A673 (cell line): ENCODE measurements around the gene LRRC72. TPM values are rescaled to one million over a fixed set of nuclear protein-coding genes. Genes with fewer than 3 reads are reported as not detected.

Experiments
- BruUV-seq: library from RNA; stranded (reverse); fragments of 400-500 nt; replicated peaks from 2 replicates; lab custom pipeline; 2021; lab: Mats Ljungman, UMichigan
- CTCF ChIA-PET: fragments of 300-600 bp; sonication (Branson Sonifier 250); formaldehyde crosslinking; loops from one replicate; lab custom pipeline; 2022; ENCODE audit warnings: antibody characterized with exemption; lab: Charles Lee
- POLR2A ChIA-PET: fragments of 300-600 bp; sonication (Branson Sonifier 250); formaldehyde crosslinking; loops from one replicate; lab custom pipeline; 2022; ENCODE audit warnings: antibody characterized with exemption; ENCODE audit not compliant: low non-redundant PET; lab: Charles Lee
- DNase-seq: peaks from one replicate; pipeline ENCODE4 v3.0.0-alpha.2; 2015; ENCODE audit warnings: low spot score
- H3K27ac ChIP-seq: fragments of 200-600 bp; sonication (generic); 2 replicates; pipeline ENCODE4 v1.5.1; 2016; ENCODE audit warnings: mixed run types, low read depth, mild to moderate bottlenecking, mixed read lengths, antibody characterized with exemption, low read length; ENCODE audit not compliant: poor library complexity, severe bottlenecking
- H3K27me3 ChIP-seq: fragments of 200-600 bp; sonication (generic); replicated peaks from 2 replicates; pipeline ENCODE4 v1.6.1; 2017; ENCODE audit warnings: mixed run types, low read depth, mild to moderate bottlenecking, mixed read lengths, antibody characterized with exemption, low read length; ENCODE audit not compliant: insufficient read depth, poor library complexity
- H3K36me3 ChIP-seq: fragments of 200-600 bp; sonication (generic); 2 replicates; pipeline ENCODE4 v1.6.1; 2016; ENCODE audit warnings: mixed run types, mild to moderate bottlenecking, mixed read lengths, antibody characterized with exemption, low read length; ENCODE audit not compliant: insufficient read depth, poor library complexity, severe bottlenecking
- H3K4me1 ChIP-seq: fragments of 200-600 bp; sonication (generic); 2 replicates; pipeline ENCODE4 v1.6.1; 2017; ENCODE audit warnings: mixed run types, mild to moderate bottlenecking, mixed read lengths, antibody characterized with exemption, low read length; ENCODE audit not compliant: insufficient read depth, poor library complexity, severe bottlenecking
- H3K4me3 ChIP-seq: fragments of 200-600 bp; sonication (generic); 2 replicates; pipeline ENCODE4 v1.5.1; 2016; ENCODE audit warnings: low read depth, mixed run types, mild to moderate bottlenecking, mixed read lengths, low read length; ENCODE audit not compliant: poor library complexity, severe bottlenecking
- H3K9me3 ChIP-seq: fragments of 200-600 bp; sonication (generic); 2 replicates; pipeline ENCODE4 v1.6.1; 2016; ENCODE audit warnings: mixed run types, low read depth, mild to moderate bottlenecking, mixed read lengths, antibody characterized with exemption, low read length; ENCODE audit not compliant: poor library complexity, severe bottlenecking
- EZH2 ChIP-seq: fragments of 200-600 bp; sonication (generic); IDR thresholded peaks from 2 replicates; pipeline ENCODE4 v1.6.1; 2017; ENCODE audit warnings: borderline replicate concordance, low read depth, mild to moderate bottlenecking, mixed read lengths, antibody characterized with exemption, low read length; ENCODE audit not compliant: poor library complexity, severe bottlenecking
- intact Hi-C: fragments of 100-400 bp; cut with micrococcal nuclease; formaldehyde crosslinking; loops from one replicate; pipeline ENCODE4 v1.10.0; 2022; ENCODE audit not compliant: unreplicated experiment
- total RNA-seq: library from RNA; stranded (reverse); gene quantifications from 2 replicates; pipeline ENCODE4 v1.2.3, GENCODE V29; 2021
- TF ChIP-seq, protein P1 (sequence below): fragments of 300-800, 200-600 bp; sonication (generic); conservative IDR thresholded peaks from 2 replicates; pipeline ENCODE4 v1.5.1; 2017; ENCODE audit warnings: low read depth, mild to moderate bottlenecking, antibody characterized with exemption, low read length, moderate library complexity, mixed read lengths

The LRRC72 gene
- total RNA-seq, 1 experiment from 2014 or later: not detected

DNA sequence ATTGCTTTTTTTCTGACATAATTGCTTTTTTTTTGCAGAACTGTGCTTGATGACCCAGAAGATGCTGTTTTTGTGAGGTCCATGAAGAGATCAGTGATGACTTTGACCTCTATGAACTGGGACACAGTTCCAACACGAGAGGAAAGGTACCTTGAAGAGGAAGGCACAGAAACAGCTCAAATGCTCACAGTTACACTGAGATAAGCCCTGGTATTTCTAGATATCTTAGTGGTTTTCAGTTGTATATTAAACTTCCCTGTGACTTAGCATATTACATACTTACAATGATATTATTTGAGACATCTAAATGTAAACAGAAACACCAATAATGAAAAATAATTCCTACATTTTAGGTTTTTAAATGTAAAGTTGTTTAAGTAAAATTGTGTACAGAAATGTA is 54.7 kb downstream of the LRRC72 start:
- Histone ChIP-seq H3K27me3 (no peaks in the 10 kb centered on the region), H3K36me3 (no peaks in the 10 kb centered on the region), H3K9me3 (no peaks in the 10 kb centered on the region), H3K27ac (no peak overlapping the region), H3K4me1 (no peaks in the 10 kb centered on the region), H3K4me3 (no peak overlapping the region)
- ChIA-PET POLR2A (no interaction called here), CTCF (no interaction called here)
- intact Hi-C loops: no loop called here
- no peak for DNase-seq
- no TSS peak for BruUV-seq
- TF ChIP-seq EZH2: no peak
- TF ChIP-seq, protein P1, sequence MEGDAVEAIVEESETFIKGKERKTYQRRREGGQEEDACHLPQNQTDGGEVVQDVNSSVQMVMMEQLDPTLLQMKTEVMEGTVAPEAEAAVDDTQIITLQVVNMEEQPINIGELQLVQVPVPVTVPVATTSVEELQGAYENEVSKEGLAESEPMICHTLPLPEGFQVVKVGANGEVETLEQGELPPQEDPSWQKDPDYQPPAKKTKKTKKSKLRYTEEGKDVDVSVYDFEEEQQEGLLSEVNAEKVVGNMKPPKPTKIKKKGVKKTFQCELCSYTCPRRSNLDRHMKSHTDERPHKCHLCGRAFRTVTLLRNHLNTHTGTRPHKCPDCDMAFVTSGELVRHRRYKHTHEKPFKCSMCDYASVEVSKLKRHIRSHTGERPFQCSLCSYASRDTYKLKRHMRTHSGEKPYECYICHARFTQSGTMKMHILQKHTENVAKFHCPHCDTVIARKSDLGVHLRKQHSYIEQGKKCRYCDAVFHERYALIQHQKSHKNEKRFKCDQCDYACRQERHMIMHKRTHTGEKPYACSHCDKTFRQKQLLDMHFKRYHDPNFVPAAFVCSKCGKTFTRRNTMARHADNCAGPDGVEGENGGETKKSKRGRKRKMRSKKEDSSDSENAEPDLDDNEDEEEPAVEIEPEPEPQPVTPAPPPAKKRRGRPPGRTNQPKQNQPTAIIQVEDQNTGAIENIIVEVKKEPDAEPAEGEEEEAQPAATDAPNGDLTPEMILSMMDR: no peak

DNA sequence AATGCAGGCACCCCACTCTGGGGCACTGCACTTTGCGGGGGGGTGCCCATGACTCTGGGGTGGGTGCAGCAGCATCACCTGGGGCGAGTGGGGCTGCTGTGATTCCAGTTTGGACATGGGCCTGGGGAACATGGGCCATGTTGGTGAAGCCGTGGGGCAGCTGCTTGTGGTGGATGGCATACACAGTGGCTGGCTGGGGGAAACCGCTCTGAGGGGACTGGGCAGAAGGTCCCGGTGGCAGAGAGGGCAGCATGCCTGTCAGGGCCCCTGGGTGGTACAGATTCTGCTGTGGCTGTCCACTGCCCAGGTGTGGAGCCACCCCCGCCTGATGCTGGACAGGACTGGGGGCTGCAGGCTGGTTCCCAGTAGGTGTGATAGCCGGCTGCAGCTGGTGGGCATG is 57.2 kb downstream of the LRRC72 start:
- intact Hi-C loops: no loop called here
- ChIA-PET POLR2A (no interaction called here), CTCF (no interaction called here)
- BruUV-seq: no TSS peak
- H3K36me3 ChIP-seq: no peaks in the 10 kb centered on the region
- no peak overlapping the region for H3K4me3 ChIP-seq
- H3K27me3 ChIP-seq: no peaks in the 10 kb centered on the region
- no peak for DNase-seq
- no peaks in the 10 kb centered on the region for H3K9me3 ChIP-seq
- no peak for TF ChIP-seq EZH2
- TF ChIP-seq, protein P1: no peak
- H3K27ac ChIP-seq: no peak overlapping the region
- peaks cover 19% of the 10 kb centered on the region for H3K4me1 ChIP-seq

DNA sequence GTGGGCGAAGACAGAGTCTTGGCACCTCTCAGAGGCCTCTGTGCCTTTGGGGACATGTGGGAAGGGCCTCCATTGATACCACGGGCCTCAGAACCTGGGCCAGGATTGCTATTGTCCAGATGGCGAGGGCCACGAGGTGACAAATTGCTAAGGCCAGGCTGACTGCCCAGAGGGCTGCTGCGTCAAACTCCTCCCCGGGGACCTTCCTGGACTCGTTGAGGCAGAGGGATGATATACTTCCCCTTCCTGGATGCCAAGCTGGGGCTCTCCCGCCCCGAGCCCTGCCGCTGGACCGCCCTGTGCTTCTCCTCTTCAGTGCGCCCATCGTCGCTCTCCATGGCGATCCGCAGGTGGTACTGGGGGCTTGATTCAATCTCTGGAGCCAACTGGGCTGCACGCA is 58.9 kb downstream of the LRRC72 start:
- Histone ChIP-seq H3K4me1 (peaks cover 35% of the 10 kb centered on the region), H3K9me3 (no peaks in the 10 kb centered on the region), H3K36me3 (no peaks in the 10 kb centered on the region), H3K27ac (no peak overlapping the region), H3K27me3 (no peaks in the 10 kb centered on the region), H3K4me3 (no peak overlapping the region)
- POLR2A ChIA-PET: no interaction called here
- CTCF ChIA-PET: no interaction called here
- DNase-seq: no peak
- no TSS peak for BruUV-seq
- TF ChIP-seq, protein P1: no peak
- no peak for TF ChIP-seq EZH2
- intact Hi-C loops: no loop called here
